ENCODE measurements around the gene SMYD2.

Gene SMYD2

GRCh38 chr1:214349781-214350180 lies 68.8 kb downstream of the SMYD2 start:
- TF ChIP-seq, protein P1, sequence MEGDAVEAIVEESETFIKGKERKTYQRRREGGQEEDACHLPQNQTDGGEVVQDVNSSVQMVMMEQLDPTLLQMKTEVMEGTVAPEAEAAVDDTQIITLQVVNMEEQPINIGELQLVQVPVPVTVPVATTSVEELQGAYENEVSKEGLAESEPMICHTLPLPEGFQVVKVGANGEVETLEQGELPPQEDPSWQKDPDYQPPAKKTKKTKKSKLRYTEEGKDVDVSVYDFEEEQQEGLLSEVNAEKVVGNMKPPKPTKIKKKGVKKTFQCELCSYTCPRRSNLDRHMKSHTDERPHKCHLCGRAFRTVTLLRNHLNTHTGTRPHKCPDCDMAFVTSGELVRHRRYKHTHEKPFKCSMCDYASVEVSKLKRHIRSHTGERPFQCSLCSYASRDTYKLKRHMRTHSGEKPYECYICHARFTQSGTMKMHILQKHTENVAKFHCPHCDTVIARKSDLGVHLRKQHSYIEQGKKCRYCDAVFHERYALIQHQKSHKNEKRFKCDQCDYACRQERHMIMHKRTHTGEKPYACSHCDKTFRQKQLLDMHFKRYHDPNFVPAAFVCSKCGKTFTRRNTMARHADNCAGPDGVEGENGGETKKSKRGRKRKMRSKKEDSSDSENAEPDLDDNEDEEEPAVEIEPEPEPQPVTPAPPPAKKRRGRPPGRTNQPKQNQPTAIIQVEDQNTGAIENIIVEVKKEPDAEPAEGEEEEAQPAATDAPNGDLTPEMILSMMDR (IDR thresholded peaks at IDR 0.05), result no peak
- Histone ChIP-seq H3K4me3 (no peak overlapping the region), H3K27ac (no peak overlapping the region)
- no peak for DNase-seq (ENCODE audit: low spot score)

GRCh38 chr1:214351551-214352277 lies 70.8 kb downstream of the SMYD2 start:
- TF ChIP-seq, protein P1 (IDR thresholded peaks at IDR 0.05), result no peak

DNA sequence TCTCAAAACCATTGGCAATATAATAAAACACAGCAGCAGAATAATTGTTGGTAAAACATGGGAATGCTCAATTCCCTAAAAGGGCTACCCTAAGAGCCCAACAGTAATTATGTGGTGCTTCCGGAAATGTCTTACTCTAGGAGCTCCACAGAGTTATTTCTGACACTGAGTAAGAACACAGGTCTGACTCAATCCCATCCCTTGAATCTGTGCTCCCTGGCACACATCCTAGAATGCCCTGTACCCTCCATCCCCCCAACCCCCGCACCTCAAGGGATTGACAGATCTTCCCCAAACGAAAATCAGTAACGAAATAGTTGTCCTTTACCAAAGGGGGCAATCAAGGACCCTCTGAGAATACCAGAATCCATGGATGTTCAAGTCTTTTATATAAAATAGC lies 71.9 kb downstream of the SMYD2 start:
- DNase-seq (ENCODE audit: low spot score), result no peak
- TF ChIP-seq, protein P1 (IDR thresholded peaks at IDR 0.05), result no peak
- peak overlapping the region in 1 of 2 donors; percentile 61 for H3K27ac ChIP-seq
- H3K4me3 ChIP-seq, result no peak overlapping the region

More at GRCh38 chr1:214351551-214352277, 70.8 kb downstream of the SMYD2 start:
- H3K27ac ChIP-seq, result peak overlapping the region; percentile 14 to 61
- no peak overlapping the region for H3K4me3 ChIP-seq
- DNase-seq (ENCODE audit: low spot score), result no peak

GRCh38 chr1:214354440-214355148 lies 73.6 kb downstream of the SMYD2 start:
- DNase-seq (ENCODE audit: low spot score), result no peak
- TF ChIP-seq, protein P1 (IDR thresholded peaks at IDR 0.05), result no peak
- Histone ChIP-seq H3K4me3 (no peak overlapping the region), H3K27ac (no peak overlapping the region)

- DNase-seq (ENCODE audit: low spot score), result no peak
- TF ChIP-seq, protein P1 (IDR thresholded peaks at IDR 0.05), result no peak
- Histone ChIP-seq H3K4me3 (no peak overlapping the region), H3K27ac (peak overlapping the region in 1 of 2 donors; percentile 93)
Measured at GRCh38 chr1:214360116-214360515, 79.2 kb downstream of the SMYD2 start.

DNA sequence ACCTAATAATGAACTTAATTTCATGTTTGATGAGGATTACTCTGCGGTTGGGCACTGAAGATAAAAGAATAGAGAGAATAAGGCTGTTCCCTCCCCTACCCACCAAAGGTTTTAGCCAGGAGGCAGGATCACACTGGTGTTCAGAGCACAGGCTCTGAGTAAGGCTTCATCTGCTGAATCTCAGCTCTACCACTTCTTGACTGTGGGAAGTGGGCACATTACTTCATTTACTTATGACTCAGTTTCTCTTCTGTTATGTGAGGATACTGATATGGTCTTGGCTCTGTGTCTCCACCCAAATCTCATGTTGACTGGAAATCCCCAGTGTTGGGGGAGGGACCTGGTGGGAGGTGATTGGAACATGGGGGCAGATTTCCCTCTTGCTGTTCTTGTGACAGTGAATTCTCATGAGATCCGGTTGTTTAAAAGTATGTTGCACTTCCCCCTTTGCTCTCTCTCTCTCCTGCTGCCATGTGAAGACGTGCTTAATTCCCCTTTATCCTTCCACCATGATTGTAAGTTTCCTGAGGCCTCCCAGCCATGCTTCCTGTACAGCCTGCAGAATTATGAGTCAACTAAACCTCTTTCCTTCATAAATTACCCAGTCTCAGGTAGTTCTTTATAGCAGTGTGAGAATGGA lies 79.7 kb downstream of the SMYD2 start:
- Histone ChIP-seq H3K27ac (peak overlapping the region; percentile 80 to 93), H3K4me3 (no peak overlapping the region)
- TF ChIP-seq, protein P1 (IDR thresholded peaks at IDR 0.05), result no peak
- no peak for DNase-seq (ENCODE audit: low spot score)

All from coronary artery (tissue), 2 donors.